T47D (cell line): ENCODE results near the gene SIGMAR1.

Experiments used
- DNase-seq, 2 experiments: peaks; one replicate each; pipeline versions ENCODE4 v3.0.0 to v3.0.0-alpha.2; 2011 to 2012; ENCODE audit warnings: low read depth in 1 of 2, low spot score in 1 of 2
- JUND ChIP-seq: IDR thresholded peaks from 2 replicates; pipeline ENCODE4 v1.6.1; 2012; ENCODE audit warnings: low read depth
- in situ Hi-C: cut with HindIII; loops from 2 replicates; pipeline ENCODE4 v1.10.0; 2016; ENCODE audit warnings: low sequenced_read_pairs, low pct_unique_long_range_greater_than_20kb

The SIGMAR1 gene

GRCh38 chr9:34584970-34585369 lies 52.6 kb downstream of the SIGMAR1 start:
- no peak for TF ChIP-seq JUND
- in situ Hi-C loops = no loop called here
- no peak for DNase-seq
